ENCODE results near the gene EGLN1.

GRCh38 chr1:231327617-231328016 is 94.5 kb downstream of the EGLN1 start:
- TF ChIP-seq POLR2AphosphoS5 (IDR thresholded peaks at IDR 0.05) (no peak), POLR2A (IDR thresholded peaks at IDR 0.05) (no peak), CTCF (IDR thresholded peaks at IDR 0.05 in 8 of 11, conservative IDR thresholded peaks at IDR 0.05 in 3 of 11) (no peak)

All from spleen (tissue), 7 donors.